Mesenteric fat pad (tissue), 1 donor: ENCODE data around the gene GFPT2. TPM values are rescaled to one million over a fixed set of nuclear protein-coding genes. Genes with fewer than 3 reads are reported as not detected.

ENCODE experiments used
- DNase-seq: peaks from one replicate; pipeline ENCODE4 v3.0.0-alpha.2; 2020; ENCODE audit warnings: low spot score
- total RNA-seq: library from RNA; stranded (reverse); fragmentation: NEBNext Ultra II Directional; extraction: Animal tissue kit (Norgen Biotek cat#: 25700); gene quantifications from one replicate; pipeline ENCODE4 v1.2.1, GENCODE V29; 2021
- donor health status: DM: yes; HTN: yes; CAD: no.

The GFPT2 gene
- total RNA-seq, 1 donor from 2014 or later, result 187 TPM

DNA sequence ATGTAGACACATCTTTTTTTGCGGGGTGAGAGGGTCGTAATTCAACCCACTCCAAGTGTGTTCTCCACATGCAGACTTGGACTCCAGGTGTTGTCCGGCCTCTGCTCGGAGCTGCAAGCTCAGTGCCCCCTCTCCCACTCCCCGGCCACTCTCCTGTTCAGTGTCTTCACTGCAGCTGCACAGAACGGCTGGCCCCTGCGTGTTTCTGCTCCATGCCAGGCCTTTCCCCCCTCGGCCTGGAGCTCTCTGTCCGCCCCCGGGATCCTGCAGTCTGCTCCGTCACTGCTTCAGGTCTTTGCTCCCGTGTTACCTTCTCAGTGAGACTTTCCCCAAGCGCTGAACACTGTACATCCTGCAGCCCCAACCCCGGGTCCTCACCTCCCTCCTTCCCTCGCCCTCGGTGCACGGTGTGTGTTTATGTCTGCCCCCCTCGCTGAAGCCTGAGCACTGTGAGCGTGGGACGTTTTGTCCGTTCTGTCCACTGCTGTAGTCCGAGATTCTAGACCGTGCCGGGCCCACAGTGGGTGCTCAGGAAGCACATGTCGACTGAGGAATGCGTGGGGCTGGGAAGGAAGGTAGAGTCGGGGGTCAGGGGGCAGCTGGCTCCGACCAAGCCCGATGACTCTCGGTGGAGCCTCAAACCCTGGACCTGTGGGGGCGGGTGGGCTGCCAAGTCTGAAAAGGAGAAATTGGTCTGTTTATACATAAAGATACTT lies 26.4 kb upstream of the GFPT2 start:
- no peak for DNase-seq

DNA sequence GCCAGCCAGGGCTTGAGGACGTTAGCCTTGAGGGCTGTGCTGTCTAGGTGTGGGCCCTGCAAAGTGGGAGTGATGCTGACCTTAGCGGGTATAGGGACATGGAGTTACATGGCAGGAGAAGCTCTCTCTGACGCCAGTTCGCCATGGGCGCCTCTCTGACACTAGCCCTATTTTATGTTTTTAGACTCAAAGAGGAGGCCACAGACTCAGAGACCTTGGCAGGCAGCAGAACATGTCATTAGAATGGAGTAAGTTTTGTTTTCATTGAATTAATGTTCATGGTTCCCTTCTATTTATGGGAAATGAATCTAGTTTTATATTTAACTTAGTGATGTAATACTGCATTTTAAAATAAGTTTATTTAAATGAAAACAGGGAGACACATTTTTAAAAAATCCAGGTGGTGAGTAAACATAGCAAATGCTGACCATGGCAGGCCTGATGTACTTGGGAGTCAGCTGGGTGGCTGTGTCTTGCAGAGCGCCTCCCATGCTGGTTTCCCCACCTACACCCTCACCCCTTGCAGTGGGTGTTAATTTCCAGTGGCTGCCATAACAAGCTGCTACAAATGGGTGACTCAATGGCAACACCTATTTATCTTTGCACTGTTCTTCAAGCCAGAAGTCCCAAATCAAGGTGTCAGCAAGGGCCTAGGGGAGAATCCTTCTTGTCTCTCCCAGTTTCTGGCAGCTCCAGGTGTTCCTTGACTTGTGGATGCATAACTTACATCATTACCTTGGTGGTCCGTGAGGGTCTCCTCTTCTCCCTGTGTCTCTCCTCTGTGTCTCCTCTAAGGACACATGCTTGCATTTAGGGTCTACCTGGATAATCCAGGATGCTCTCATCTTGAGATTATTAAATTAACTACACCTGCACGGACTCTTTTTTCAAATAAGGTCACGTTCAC lies 25.6 kb upstream of the GFPT2 start:
- no peak for DNase-seq

- no peak for DNase-seq
These were observed 24.5 kb upstream of the GFPT2 start for GRCh38 chr5:180377556-180378197.

DNA sequence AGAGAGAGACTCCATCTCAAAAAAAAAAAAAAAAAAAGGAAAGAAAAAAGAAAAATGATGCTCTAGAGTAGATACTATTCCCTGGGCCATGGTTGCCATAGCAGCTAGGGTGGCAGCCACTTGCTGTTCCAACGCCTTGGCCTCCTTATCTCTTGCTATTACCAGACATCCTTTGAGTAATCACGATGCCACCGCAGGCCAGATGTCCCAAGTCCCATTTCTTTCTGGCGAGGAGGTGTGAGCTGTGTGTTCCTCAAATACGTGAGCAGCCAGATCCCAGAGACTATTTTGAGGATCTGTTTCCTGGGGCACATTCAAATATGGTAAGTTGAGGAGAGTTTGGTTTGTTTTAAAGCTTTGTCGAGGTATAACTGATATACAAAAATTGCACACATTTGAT lies 23.4 kb upstream of the GFPT2 start:
- no peak for DNase-seq

DNA sequence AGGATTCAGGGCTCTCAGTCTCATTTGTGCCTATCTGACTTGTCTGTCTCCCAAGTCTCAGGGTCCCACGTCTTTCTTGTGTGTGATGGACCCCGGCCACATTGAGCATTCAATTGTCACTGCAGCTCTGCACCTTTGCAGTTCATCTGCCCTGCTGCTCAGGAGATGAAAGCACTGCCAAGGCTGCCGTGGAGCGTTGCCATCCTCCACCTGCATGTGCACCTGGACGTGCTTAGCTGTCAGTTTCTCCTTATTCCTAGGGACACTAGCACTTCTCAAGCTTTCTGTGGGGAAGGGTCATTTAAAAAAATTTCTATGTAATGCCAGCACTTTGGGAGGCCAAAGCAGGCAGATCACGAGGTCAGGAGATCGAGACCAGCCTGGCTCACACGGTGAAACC lies 22.8 kb upstream of the GFPT2 start:
- no peak for DNase-seq

DNA sequence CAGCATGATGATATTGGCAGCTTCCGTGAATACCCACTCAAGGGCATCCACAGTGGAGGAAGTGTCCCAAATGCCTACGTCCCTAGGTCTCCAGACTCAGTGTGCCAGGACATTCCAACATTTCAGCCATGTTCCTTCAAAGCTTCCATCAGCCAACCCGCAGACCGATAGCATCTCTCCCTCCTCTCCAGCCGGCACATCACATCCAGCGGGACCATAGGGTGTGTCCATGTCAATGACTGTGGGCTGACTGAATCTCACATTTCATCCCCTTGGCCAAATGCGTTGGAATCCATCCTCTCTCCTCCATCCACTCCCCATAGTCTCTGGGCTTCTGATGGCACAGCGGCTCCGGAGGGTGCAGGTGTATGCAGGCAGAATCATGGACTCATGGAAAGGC lies 22.2 kb upstream of the GFPT2 start:
- DNase-seq, result no peak

DNA sequence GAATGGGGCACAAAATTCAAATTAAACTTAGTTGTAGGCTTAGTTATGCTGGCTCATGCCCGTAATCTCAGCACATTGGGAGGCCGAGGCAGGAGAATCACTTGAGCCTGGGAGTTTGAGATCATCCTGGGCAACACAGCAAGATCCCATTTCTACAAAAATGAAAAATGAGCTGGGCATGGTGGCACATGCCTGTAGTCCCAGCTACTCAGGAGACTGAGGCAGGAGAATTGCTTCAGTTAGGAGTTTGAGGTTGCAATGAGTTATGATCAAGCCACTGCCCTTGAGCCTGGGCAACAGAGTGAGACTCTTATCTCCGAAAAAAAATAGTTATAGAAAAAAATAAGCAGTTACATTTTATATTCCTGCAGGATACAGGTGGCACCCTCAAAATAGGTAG lies 20.7 kb upstream of the GFPT2 start:
- DNase-seq, result no peak

- DNase-seq, result no peak
These were observed 20.3 kb upstream of the GFPT2 start for GRCh38 chr5:180373454-180373853.

GRCh38 chr5:180371949-180372348 lies 18.8 kb upstream of the GFPT2 start:
- no peak for DNase-seq

- DNase-seq, result no peak
These were observed 17.9 kb upstream of the GFPT2 start for GRCh38 chr5:180370861-180371641.

- no peak for DNase-seq
These were observed 14.9 kb upstream of the GFPT2 start for GRCh38 chr5:180367991-180368390.

- no peak for DNase-seq
These were observed 14.2 kb upstream of the GFPT2 start for GRCh38 chr5:180367300-180367699.

- DNase-seq, result no peak
These were observed 13.2 kb upstream of the GFPT2 start for GRCh38 chr5:180366326-180366725.

GRCh38 chr5:180365829-180366228 lies 12.7 kb upstream of the GFPT2 start:
- no peak for DNase-seq

- no peak for DNase-seq
These were observed 11.2 kb upstream of the GFPT2 start for GRCh38 chr5:180364306-180364856.

DNA sequence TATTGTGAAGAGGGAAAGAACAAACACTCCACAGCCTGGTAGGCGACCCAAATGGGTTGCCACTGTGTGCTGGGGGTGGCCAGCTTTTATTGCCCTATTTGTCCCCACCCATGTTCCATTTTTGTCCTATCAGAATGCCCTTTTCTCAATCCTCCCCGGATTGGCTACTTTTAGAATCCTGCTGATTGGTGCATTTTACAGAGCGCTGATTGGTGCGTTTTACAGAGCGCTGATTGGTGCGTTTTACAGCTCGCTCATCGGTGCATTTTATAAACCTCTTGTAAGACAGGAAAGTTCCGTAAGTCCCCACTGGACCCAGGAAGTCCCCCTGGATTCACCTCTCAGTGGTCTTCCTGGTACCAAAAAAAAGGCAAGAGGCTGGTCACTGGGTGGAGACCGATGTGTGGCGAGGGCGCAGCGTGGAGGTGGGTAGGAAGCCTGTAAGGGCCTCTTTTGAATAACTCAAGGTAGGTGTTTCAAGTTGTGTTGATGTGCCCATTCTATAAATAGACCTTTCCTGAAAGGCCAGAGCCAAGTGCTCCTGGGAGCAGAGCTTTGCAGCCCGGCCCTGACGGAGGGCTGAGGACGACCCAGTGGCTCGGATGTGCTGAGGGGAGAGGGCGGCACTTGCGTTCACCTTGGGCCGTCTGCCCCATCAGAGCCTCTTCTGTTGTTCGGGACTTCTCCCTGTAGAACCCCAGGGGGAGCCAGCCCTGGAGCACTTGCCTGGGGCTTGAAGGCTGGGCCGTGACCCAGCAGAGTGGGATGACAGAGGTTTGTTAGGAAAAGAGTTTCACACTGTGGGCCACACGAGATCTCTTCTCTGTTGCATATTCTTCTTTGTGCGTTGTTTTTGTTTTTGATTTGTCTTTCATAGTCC lies 7.2 kb upstream of the GFPT2 start:
- no peak for DNase-seq

- DNase-seq, result no peak
These were observed 5.6 kb upstream of the GFPT2 start for GRCh38 chr5:180358694-180359093.

GRCh38 chr5:180358179-180358578 lies 5.0 kb upstream of the GFPT2 start:
- DNase-seq, result no peak

DNA sequence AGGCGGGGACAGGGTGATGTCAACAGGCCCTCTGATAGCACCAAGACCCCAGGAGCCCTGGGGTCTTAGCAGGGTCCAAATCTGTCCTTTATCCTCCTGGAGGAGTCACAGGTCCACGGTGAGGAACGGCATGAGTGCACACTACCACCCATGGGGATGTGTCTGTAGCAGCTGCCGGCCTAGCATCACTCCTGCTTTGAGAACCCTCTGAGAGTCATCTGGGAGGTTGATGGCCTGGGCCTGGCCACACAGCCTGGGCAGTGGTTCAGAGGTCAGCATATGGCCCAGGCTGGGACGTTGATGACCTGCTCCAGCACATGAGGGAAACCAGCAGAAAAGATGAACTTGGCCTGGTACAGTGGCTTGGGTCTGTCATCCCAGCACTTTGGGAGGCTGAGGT lies 1.8 kb upstream of the GFPT2 start:
- no peak for DNase-seq

- DNase-seq, result no peak
These were observed 880 bp upstream of the GFPT2 start for GRCh38 chr5:180353980-180354452.
